Measurements from ENCODE around the gene OR8G1. TPM values are rescaled to one million over a fixed set of nuclear protein-coding genes. Genes with fewer than 3 reads are reported as not detected.

Gene OR8G1
- total RNA-seq, 1 experiment from 2014 or later: not detected

DNA sequence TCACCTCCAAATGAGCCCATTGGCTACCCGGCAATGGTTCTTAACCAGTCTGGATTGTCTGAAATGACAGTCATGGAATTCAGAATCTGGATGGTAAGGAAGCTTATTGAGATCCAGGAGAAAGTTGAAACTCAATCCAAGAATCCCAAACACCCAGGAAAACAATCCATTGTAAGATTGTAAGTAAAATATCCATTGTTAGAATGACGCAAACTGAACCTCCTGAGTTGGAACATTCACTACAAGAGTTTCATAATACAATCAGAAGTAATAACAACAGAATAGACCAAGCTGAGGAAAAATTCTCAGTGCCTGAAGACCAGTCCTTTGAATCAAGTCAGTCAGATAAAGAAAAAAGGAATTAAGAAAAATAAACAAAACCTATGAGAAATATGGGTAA is 37.4 kb downstream of the OR8G1 start:
- BruUV-seq (replicated peaks): no TSS peak
- CTCF ChIA-PET: no interaction called here
- H3K9me3 ChIP-seq (ENCODE audit: control insufficient read depth, insufficient read depth, low read depth, low read length): no peaks in the 10 kb centered on the region
- no peak for DNase-seq (ENCODE audit: low read depth, low spot score)
- H3K36me3 ChIP-seq (ENCODE audit: control insufficient read depth, insufficient read depth, low read length): no peaks in the 10 kb centered on the region
- no peak for ATAC-seq
- intact Hi-C loops (cut with micrococcal nuclease; ENCODE audit: unreplicated experiment) (no loop called here), in situ Hi-C loops (cut with HindIII; ENCODE audit: low pct_unique_long_range_greater_than_20kb, low sequenced_read_pairs) (no loop called here)
- TF ChIP-seq, protein P1, sequence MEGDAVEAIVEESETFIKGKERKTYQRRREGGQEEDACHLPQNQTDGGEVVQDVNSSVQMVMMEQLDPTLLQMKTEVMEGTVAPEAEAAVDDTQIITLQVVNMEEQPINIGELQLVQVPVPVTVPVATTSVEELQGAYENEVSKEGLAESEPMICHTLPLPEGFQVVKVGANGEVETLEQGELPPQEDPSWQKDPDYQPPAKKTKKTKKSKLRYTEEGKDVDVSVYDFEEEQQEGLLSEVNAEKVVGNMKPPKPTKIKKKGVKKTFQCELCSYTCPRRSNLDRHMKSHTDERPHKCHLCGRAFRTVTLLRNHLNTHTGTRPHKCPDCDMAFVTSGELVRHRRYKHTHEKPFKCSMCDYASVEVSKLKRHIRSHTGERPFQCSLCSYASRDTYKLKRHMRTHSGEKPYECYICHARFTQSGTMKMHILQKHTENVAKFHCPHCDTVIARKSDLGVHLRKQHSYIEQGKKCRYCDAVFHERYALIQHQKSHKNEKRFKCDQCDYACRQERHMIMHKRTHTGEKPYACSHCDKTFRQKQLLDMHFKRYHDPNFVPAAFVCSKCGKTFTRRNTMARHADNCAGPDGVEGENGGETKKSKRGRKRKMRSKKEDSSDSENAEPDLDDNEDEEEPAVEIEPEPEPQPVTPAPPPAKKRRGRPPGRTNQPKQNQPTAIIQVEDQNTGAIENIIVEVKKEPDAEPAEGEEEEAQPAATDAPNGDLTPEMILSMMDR (IDR thresholded peaks at IDR 0.05): 0 out of 2 replicates have a peak, but pooled peaks have one; percentile 11
- TF ChIP-seq, protein P2, sequence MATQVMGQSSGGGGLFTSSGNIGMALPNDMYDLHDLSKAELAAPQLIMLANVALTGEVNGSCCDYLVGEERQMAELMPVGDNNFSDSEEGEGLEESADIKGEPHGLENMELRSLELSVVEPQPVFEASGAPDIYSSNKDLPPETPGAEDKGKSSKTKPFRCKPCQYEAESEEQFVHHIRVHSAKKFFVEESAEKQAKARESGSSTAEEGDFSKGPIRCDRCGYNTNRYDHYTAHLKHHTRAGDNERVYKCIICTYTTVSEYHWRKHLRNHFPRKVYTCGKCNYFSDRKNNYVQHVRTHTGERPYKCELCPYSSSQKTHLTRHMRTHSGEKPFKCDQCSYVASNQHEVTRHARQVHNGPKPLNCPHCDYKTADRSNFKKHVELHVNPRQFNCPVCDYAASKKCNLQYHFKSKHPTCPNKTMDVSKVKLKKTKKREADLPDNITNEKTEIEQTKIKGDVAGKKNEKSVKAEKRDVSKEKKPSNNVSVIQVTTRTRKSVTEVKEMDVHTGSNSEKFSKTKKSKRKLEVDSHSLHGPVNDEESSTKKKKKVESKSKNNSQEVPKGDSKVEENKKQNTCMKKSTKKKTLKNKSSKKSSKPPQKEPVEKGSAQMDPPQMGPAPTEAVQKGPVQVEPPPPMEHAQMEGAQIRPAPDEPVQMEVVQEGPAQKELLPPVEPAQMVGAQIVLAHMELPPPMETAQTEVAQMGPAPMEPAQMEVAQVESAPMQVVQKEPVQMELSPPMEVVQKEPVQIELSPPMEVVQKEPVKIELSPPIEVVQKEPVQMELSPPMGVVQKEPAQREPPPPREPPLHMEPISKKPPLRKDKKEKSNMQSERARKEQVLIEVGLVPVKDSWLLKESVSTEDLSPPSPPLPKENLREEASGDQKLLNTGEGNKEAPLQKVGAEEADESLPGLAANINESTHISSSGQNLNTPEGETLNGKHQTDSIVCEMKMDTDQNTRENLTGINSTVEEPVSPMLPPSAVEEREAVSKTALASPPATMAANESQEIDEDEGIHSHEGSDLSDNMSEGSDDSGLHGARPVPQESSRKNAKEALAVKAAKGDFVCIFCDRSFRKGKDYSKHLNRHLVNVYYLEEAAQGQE (IDR thresholded peaks at IDR 0.05; ENCODE audit: insufficient read depth in 1 of 2, low read depth in 2 of 2, low read length in 1 of 2): no peak
- H3K27ac ChIP-seq (ENCODE audit: low read length): no peak overlapping the region
- no peak overlapping the region for H3K4me3 ChIP-seq (ENCODE audit: low read depth in 2 of 2, low read length in 2 of 2)
- no peaks in the 10 kb centered on the region for H3K27me3 ChIP-seq (ENCODE audit: control insufficient read depth, insufficient read depth, low read length)
- POLR2A ChIA-PET: no interaction called here
- no peaks in the 10 kb centered on the region for H3K4me1 ChIP-seq (ENCODE audit: control insufficient read depth, insufficient read depth, low read length)

DNA sequence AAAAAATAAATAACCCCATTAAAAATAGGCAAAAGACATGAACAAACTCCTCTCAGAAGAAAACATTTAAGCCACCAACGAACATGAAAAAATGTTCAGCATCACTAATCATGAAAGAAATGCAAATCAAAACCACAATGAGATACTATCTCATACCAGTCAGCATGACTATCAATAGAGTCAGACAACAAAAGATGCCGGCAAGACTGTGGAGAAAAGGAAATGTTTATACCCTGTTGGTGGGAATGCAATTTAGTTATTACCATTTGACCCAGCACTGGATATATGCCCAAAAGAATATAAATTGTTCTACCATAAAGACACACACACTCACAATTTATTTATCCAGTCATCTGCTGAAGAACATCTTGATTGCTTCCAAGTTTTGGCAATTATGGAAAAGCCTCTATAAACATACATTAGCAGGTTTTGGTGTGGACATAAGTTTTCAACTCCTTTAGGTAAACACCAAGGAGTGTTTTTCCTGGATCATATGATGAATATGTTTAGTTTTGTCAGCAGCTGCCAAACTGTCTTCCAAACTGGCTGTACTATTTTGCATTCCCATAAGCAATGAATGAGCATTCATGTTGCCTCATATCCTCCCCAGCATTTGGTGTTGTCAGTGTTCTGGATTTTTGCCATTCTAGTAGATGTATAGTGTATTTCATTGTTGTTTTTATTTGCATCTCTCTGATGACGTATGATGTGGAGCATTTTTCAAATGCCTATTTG is 44.9 kb downstream of the OR8G1 start:
- no peak overlapping the region for H3K4me3 ChIP-seq (ENCODE audit: low read depth in 2 of 2, low read length in 2 of 2)
- TF ChIP-seq TCF7L2 (IDR thresholded peaks at IDR 0.05; ENCODE audit: low read depth, low read length) (no peak), SIN3A (IDR thresholded peaks at IDR 0.05; ENCODE audit: borderline replicate concordance, insufficient read depth, low read depth, low read length) (no peak), POLR2AphosphoS5 (IDR thresholded peaks at IDR 0.05; ENCODE audit: low read depth, low read length) (no peak)
- TF ChIP-seq, protein P1 (IDR thresholded peaks at IDR 0.05): no peak
- TF ChIP-seq, protein P2 (IDR thresholded peaks at IDR 0.05; ENCODE audit: insufficient read depth in 1 of 2, low read depth in 2 of 2, low read length in 1 of 2): no peak
- no peaks in the 10 kb centered on the region for H3K27me3 ChIP-seq (ENCODE audit: control insufficient read depth, insufficient read depth, low read length)
- no peak overlapping the region for H3K27ac ChIP-seq (ENCODE audit: low read length)
- DNase-seq (ENCODE audit: low read depth, low spot score) (no peak), ATAC-seq (no peak)
- in situ Hi-C loops (cut with HindIII; ENCODE audit: low pct_unique_long_range_greater_than_20kb, low sequenced_read_pairs): no loop called here
- intact Hi-C loops (cut with micrococcal nuclease; ENCODE audit: unreplicated experiment): no loop called here
- H3K4me1 ChIP-seq (ENCODE audit: control insufficient read depth, insufficient read depth, low read length): no peaks in the 10 kb centered on the region
- no peaks in the 10 kb centered on the region for H3K9me3 ChIP-seq (ENCODE audit: control insufficient read depth, insufficient read depth, low read depth, low read length)
- BruUV-seq (replicated peaks): no TSS peak
- ChIA-PET POLR2A (no interaction called here), CTCF (no interaction called here)
- H3K36me3 ChIP-seq (ENCODE audit: control insufficient read depth, insufficient read depth, low read length): no peaks in the 10 kb centered on the region

Measured in Panc1 (cell line).